ENCODE data around the gene BRD7. TPM values are rescaled to one million over a fixed set of nuclear protein-coding genes. Genes with fewer than 3 reads are reported as not detected.

The BRD7 gene
- total RNA-seq, 2 donors from 2014 or later, result 21.8 to 32.6 TPM

DNA sequence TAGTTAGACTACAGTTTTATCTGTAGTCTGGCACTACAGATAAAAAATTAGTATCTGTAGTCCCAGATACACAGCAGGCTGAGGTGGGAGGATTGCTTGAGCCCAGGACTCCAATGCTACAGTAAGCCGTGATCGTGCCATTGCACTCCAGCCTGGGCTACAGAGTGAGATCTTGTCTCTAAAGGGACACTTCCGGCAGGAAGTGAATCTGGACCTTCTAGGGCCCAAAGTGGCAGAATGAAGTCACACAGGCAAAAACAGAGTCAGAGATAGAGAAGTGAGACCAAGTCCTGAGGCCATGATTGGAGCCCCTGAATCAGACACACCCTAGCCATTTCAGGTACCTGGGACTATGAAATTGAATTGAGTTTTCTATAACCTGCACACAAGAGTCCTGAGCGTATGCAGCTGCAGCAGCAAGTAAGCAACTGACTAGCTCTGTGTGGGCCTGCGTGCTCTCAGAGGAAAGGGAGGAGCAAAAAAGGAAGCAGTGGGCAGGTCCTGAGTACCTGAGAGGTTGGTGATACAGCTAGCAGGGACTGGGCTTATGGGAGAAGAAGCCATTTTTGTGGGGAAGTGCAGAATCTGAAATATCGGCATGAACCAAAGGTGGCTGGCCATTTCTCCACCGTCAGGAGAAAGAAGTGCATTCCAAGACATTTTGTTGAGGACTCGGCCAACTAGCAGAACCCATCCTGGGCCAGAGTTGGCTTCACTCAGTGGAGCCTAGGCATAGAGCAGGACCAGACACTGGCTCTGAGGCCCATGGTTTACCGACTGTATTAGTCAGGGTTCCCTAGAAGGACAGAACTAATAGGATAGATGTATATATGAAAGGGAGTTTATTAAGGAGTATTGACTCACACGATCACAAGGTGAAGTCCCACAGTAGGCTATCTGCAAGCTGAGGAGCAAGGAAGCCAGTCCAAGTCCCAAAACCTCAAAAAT is 27.2 kb upstream of the BRD7 start:
- 87 to 93% methylated on average over 10 of the region's 10 CpGs for WGBS, 2 donors

DNA sequence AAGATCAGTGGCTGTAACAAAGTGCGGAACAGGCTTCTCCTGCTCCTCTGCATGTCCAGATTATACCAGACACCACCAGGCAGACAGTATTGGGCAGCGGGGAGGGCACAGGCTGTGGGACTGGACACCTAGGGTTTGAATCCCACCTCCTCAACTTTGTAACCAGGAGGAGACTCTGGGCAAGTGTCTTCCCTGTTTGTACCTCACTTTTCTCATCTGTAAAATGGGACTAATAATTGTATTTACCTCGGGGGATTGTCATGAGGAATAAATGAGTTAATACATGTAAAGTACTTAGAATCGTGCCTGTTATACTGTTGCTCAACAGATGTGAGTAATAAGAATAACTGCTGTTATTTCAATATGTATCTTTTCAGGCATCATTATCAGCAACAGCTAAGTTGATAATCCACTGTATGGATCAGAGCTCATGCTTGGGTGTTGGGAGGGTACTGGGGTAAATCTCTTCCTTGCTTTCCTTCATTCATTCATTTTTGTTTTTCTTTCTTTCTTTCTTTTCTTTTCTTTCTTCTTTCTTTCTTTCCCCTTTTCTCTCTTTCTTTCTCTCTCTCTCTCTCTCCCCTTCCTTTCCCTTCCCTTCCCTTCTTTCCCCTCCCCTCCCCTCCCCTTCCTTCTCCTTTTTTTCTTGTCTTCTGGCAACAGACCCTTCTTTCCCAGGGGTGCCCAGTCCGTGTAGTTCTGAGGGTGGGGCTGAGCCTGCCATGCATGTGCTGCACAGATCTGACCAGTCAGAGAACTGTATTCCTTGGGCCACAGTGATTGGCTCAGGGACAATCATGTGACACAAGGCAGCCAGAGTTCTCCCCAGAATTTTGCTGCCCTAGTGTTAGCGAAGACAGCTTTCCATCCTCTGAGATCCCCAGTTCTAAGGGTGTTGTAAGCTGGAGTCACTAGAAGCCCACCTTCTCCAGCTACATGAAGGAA is 25.3 kb upstream of the BRD7 start:
- ATAC-seq, result no peak
- DNase-seq, result no peak
- intact Hi-C loops (cut with DNase I), result no loop called here
- TF ChIP-seq, protein P1, sequence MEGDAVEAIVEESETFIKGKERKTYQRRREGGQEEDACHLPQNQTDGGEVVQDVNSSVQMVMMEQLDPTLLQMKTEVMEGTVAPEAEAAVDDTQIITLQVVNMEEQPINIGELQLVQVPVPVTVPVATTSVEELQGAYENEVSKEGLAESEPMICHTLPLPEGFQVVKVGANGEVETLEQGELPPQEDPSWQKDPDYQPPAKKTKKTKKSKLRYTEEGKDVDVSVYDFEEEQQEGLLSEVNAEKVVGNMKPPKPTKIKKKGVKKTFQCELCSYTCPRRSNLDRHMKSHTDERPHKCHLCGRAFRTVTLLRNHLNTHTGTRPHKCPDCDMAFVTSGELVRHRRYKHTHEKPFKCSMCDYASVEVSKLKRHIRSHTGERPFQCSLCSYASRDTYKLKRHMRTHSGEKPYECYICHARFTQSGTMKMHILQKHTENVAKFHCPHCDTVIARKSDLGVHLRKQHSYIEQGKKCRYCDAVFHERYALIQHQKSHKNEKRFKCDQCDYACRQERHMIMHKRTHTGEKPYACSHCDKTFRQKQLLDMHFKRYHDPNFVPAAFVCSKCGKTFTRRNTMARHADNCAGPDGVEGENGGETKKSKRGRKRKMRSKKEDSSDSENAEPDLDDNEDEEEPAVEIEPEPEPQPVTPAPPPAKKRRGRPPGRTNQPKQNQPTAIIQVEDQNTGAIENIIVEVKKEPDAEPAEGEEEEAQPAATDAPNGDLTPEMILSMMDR (IDR thresholded peaks at IDR 0.05), result no peak
- TF ChIP-seq POLR2A (IDR thresholded peaks at IDR 0.05), result no peak
- Histone ChIP-seq H3K4me3 (no peak overlapping the region), H3K36me3 (replicated peaks in 1 of 2; ENCODE audit: insufficient read depth in 1 of 2, low read depth in 2 of 2) (no peaks in the 10 kb centered on the region), H3K27me3 (no peaks in the 10 kb centered on the region), H3K27ac (no peak overlapping the region), H3K9me3 (no peaks in the 10 kb centered on the region), H3K4me1 (no peaks in the 10 kb centered on the region)
- WGBS, 2 donors, result 58 to 66% methylated on average over 4 to 6 of the region's 6 CpGs

More for the DNA sequence above, 27.2 kb upstream of the BRD7 start:
- Histone ChIP-seq H3K36me3 (replicated peaks in 1 of 2; ENCODE audit: insufficient read depth in 1 of 2, low read depth in 2 of 2) (no peaks in the 10 kb centered on the region), H3K4me3 (no peak overlapping the region), H3K9me3 (no peaks in the 10 kb centered on the region), H3K27me3 (no peaks in the 10 kb centered on the region), H3K4me1 (peaks cover 11% of the 10 kb centered on the region), H3K27ac (no peak overlapping the region)
- intact Hi-C loops (cut with DNase I), result no loop called here
- ATAC-seq, result no peak
- no peak for DNase-seq
- TF ChIP-seq POLR2A (IDR thresholded peaks at IDR 0.05), result no peak
- TF ChIP-seq, protein P1 (IDR thresholded peaks at IDR 0.05), result no peak

DNA sequence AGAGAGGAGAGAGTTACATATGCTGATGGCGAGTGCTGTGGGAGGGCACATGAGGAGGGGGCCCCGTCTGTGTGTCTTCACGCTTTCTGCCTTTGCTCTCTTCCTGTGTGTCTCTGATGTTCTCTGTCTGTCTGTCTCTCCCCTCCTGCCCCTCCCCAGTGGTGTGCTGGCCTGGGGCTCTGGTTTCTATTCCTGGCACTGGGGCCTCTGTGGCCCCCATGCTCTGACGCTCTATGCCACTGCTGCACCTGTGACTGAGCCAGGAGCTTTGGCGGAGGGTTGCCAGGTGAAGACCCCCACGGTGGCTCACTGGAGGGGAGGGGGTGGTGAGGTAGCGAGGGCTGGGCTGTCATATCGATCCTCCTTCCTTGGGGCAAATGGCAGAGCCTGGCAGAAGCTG is 24.6 kb upstream of the BRD7 start:
- WGBS, 2 donors, result 64 to 80% methylated on average over 3 to 8 of the region's 8 CpGs
- no peak for TF ChIP-seq POLR2A (IDR thresholded peaks at IDR 0.05)
- TF ChIP-seq, protein P1 (IDR thresholded peaks at IDR 0.05), result no peak
- no peaks in the 10 kb centered on the region for H3K27me3 ChIP-seq

DNA sequence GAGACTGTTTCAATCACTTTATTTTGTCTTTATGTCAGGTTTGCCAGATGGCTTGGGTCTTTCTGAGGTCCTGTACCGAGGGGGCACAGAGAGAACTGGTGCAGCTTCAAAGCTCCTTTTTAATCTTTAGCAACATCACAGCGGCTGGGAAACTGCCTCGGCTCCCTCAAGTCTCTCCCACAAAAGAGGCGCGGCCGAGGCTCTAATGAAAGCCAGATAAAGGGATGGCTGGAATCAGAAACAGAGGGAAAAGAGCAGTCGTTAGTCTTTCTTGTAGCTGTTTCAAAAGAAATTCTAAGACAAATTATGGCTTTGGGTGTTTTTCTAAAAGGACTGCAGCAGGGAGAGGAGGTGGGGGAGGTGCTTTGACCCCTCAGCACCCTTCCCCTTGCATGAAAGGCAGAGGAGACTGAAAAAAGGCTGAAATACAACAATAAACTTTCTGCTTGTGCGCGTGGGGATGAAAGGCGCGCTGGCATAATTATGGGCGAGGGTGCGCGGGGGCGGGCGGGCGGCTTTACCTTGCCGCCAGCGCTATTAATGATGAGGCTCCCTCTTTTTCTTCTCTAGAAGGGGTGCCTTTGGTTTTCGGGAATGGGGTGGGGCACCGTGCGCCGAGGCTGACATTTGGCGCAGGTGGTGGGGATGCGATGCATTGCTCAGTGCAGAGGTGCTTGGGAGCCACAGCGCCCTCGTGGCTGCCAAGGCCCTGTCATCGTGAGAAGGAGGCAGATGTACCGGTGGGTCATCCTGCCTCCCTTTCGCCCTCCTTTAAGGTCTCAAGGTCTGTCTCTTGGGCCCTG is 22.3 kb upstream of the BRD7 start:
- ATAC-seq (no peak), DNase-seq (no peak)
- Histone ChIP-seq H3K27me3 (no peaks in the 10 kb centered on the region), H3K4me3 (no peak overlapping the region), H3K36me3 (replicated peaks in 1 of 2; ENCODE audit: insufficient read depth in 1 of 2, low read depth in 2 of 2) (no peaks in the 10 kb centered on the region), H3K4me1 (no peaks in the 10 kb centered on the region), H3K27ac (no peak overlapping the region), H3K9me3 (no peaks in the 10 kb centered on the region)
- TF ChIP-seq, protein P1 (IDR thresholded peaks at IDR 0.05), result no peak
- no peak for TF ChIP-seq POLR2A (IDR thresholded peaks at IDR 0.05)
- intact Hi-C loops (cut with DNase I), result no loop called here
- 83 to 87% methylated on average over 27 to 30 of the region's 30 CpGs for WGBS, 2 donors

More for the DNA sequence above, 24.6 kb upstream of the BRD7 start:
- no peak for ATAC-seq
- no peak for DNase-seq
- H3K27ac ChIP-seq, result no peak overlapping the region
- no peak overlapping the region for H3K4me3 ChIP-seq
- no peaks in the 10 kb centered on the region for H3K9me3 ChIP-seq
- H3K4me1 ChIP-seq, result no peaks in the 10 kb centered on the region
- H3K36me3 ChIP-seq (replicated peaks in 1 of 2; ENCODE audit: insufficient read depth in 1 of 2, low read depth in 2 of 2), result no peaks in the 10 kb centered on the region
- intact Hi-C loops (cut with DNase I), result no loop called here
